ENCODE measurements around the gene NACAD.
A peak's percentile ranks its signal among the peaks of the same experiment; 100 is the strongest.

NACAD gene

DNA sequence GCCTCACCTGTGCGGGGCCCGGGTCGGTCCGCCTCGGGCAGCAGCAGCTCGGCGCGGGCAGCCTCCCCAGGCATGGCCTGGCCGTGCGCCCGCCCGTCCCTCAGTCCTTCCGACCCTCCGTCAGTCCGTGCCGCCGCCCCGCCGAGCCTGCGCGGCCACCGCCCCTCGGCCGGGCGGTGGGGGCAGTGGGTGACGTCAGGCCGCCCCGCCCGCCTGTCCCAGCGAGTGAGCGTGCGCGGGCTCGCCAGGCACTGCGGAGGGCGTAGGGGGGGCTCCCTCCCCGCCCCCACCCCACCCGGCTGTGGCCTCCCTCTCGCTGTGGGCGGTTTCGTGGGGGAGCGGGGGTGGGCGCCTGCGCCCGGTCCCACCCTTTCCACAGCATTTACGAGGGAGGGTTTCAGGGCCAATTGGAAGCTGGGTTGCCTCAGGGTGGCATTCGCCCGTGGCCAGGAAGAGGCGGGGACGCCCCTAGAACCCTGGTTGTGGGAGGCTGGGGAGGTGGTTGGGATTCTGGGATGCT lies at the start of gene NACAD:
Gene NACAD, minus strand, starts transcription at position 149 of the 520 bp plus-strand sequence. Its CDS starts 75 bp downstream, at position 74.
- no peak for DNase-seq (ENCODE audit: low read depth)

GRCh38 chr7:45136106-45137060 lies 47.6 kb upstream of the NACAD start:
- peak; percentile 41 for DNase-seq (ENCODE audit: low read depth)

- DNase-seq (ENCODE audit: low read depth): no peak
These were observed 45.1 kb upstream of the NACAD start for GRCh38 chr7:45133877-45134276.

DNA sequence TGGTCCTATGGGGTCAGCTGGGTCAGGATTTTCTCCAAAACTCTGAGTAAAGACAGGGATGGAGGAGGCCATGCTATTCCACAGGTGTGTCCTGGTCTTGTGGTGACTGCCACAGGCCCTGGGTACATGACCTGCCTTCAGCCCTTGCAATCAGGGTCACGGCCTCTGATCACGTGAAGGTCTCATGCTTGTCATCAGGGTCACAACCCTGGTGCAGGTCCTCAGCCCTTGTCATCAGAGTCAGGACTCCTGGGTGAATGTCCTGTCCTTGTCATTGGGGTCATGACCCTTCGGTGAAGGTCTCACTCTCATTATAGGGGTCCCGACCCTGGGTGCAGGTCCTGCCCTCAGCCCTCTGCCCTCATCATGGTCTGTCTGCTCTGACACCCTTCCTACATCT lies 44.6 kb upstream of the NACAD start:
- no peak for DNase-seq (ENCODE audit: low read depth)

- DNase-seq (ENCODE audit: low read depth): no peak
These were observed 44.0 kb upstream of the NACAD start for GRCh38 chr7:45132708-45133320.

DNA sequence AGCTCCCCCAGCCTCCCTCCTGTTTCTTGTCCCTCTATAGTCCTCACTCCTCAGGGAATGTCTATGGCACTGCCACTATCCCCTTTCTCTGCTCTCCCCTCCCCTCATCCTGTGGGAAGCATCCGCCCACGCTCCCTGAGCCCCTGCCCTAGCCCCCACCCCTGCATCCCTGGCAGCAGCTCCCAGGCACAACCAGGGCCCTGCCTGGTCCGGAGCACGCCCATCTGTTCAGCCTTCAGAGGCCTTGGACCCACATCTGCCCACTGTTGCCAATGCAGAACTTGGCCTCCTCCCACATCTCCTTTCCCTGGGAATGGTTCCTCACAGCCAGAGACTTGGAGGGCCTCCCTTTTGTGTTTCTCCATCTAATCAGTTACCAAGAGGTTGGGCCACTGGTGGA lies 43.1 kb upstream of the NACAD start:
- DNase-seq (ENCODE audit: low read depth): no peak

DNA sequence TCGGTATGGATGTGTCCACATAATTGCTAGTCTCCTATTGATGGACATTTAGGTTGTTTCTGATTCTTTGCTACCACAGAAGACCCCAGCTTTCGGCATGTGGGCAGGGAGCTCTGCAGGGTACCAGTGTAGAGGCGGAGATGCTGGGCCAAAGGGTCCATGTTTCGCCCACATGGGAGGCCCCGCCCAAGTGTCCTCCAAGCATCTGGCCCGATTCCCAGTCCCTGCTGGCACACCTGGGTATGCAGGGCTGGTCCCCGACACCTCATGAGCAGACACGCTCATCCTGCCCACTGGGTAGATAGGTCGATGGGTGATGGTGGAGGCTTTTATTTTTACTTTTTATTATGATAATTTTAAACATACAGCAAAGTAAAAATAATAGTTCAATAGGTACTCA lies 42.1 kb upstream of the NACAD start:
- DNase-seq (ENCODE audit: low read depth): no peak

- DNase-seq (ENCODE audit: low read depth): no peak
These were observed 41.1 kb upstream of the NACAD start for GRCh38 chr7:45129906-45130305.

DNA sequence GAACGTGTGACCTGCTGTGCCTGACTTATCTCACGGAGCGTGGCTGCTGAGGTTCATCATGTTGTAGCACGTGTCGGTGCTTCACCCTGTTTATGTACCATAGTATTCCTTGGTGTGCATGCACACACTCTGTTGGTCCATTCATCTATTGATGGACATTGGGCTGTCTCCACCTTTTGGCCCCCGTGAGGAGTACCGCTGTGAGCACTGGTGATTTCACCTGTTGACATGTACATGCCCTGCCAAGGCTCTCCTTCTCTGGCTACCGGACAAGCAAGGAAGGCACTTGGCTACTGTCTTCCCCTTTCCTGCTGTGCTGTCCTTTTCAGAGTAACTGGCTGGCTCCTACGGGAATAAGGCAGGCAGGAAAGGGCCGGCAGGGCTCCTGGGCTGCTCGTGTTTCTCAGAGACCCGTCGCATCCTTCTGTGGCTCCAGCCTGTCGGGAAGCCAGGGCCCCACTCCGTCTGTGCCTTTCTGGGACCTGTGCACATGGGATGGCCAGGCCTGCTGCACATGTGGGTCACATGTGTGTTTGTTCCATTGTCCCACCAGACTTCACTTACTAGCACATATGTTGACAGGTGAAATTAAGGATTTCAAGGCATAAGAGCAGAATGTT lies 40.5 kb upstream of the NACAD start:
- DNase-seq (ENCODE audit: low read depth): no peak

- DNase-seq (ENCODE audit: low read depth): no peak
These were observed 38.2 kb upstream of the NACAD start for GRCh38 chr7:45126920-45127319.

DNA sequence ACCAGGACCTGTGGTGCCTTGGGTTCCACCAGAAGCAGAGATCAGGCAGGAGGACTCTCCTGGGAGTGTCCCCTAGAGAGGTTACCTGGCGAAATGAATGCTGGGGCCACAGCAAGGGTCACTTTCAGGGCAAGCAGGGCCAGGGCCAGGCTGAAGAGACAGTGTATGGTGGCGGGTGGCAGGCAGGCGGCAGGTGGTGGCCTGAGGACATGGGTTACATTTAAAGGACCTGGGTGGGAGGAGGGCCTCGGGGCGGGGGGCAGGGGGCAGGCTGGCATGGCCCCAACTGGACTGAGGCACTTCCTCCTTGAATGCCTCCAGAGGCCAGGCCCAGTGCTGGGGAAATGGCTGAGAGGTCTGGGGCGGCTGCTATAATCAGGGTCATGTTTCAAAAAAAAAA lies 37.4 kb upstream of the NACAD start:
- DNase-seq (ENCODE audit: low read depth): no peak

- no peak for DNase-seq (ENCODE audit: low read depth)
These were observed 36.6 kb upstream of the NACAD start for GRCh38 chr7:45125193-45125904.

DNA sequence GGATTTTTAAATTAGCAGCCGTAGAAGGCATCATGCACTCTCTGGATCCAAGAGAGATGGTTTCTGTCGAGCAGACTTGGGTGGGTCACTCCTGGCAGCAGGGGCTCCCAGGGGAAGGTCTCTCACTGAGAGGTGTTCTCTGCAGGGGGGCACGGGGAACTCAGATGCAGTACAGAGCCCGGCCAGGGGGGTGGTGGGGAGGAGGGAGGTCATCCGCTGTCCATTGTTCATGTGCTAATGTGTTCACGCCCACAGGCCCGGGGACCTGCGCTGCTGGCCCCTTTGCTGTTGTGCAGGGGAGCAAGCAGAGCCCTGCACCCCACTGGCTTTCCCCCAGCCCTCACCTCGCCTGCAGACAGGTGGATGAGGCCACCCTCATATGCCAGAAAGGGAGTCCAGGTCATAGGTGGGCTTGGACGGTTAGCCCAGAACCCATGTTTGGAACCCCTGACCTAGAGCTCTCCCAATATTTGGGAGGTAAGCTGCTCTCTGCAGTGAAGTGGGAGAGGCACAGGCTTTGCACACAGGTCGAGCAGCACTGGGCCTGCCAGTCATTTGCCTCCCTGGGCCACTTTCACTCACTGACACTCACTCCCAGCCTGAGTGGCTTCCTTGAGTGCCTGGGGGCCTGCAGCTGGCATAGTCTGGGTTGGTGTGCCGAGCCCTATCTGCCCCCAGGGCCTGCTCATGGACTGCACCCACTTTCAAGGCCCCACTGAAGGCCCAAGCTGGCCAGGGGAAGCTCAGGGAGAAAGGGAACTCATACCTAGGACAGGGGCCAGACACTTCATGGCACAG lies 35.3 kb upstream of the NACAD start:
- no peak for DNase-seq (ENCODE audit: low read depth)

DNA sequence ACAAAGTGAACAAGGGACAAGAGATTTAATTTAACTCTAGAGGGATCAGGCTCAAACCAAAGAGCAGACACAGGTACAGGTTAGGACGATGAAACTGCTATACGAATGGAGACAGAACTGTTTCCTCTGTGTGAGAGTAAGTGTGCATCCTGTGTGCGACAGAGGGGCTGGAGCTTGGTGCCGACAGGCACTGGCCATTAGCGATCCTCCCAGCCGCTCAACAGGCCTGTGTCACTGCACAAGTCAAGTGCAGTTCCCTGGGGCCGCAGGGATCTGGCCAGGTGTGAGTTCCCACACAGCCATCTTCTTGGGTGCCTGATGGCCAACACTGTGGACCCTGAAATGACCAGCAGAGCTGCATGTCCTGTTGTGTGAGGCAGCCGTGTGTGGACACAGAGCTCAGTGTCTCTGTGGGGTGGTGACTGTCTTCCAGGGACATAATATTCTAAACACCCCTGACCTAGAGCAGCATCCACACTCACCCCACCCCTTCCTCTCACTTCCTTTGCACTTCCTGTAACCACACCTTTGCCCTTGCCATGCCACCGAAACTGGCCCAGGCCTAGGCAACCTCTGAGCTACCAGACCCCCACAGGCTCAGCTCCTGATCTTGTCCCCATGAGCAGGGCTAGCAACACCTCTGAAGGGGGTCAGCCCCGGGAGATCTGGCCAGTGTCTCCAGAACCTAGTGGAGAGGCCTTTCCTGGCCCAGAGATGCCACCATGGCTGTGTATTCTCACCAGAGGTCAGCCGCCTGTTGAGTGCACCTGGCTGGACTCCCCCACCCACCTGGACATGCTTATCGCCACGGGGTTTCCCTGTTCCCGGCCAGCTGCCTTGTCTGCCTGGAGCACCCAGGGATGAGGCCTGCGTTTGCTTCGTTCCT lies 34.4 kb upstream of the NACAD start:
- DNase-seq (ENCODE audit: low read depth): no peak

DNA sequence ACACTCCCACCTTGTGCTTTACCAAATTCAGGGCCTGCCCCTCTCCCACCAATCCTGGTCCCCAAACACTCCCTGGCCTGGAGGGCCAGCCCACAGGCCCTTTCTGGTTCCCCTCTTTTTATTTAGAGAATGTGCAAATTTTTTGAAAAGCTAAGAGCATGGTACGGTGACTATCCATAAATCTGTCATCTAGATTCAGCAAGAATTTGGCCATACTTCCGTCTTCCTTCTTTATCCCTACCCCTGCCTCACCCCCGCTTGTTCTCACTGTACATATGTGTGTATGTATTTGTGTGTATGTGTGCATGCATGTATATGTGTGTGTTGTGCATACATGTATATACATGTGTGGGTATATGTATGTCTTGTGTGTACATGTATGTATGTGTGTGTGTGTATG lies 30.8 kb upstream of the NACAD start:
- no peak for DNase-seq (ENCODE audit: low read depth)

DNA sequence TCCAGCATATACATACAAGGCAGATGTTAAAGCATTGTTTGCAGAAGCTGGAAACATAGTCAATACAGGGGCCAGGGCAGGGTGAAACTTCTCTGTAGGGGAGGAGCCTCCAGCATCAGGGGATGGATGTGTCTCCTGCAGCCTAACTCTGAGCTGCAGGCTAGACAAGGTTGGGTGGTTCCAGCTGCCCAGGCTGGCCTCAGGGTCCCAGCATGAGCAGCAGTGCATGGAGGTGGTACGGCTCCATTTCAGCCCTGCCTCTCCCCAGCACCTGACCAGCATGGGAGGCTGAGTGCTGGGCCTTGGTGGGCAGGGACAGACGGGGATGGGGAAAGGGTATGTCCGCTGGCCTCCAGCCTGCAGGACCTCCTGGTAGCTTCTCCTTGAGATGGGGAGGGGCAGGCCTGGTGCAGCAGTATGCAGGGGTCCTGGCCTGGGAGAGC lies 30.1 kb upstream of the NACAD start:
- no peak for DNase-seq (ENCODE audit: low read depth)

GRCh38 chr7:45118292-45118691 lies 29.5 kb upstream of the NACAD start:
- DNase-seq (ENCODE audit: low read depth): no peak

DNA sequence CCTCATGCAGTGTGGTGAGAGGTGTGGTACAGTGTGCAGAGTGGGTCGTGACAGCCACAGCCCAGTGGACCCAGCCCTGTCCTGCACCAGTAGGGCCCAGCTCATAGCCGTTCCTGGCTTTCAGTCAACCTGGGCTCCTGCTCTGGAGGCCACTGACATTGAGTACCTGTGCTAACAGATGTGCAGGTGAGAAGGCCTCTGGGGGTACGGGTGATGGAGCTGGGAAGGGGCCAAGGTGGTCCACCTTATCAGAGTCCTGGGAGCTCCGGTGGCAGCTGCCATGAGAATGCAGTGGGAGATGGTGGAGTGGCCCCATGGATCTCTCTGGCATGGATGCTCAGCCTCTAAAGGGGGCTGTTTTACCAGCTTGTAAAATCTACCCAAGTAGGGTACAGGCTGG lies 28.8 kb upstream of the NACAD start:
- DNase-seq (ENCODE audit: low read depth): no peak

GRCh38 chr7:45116048-45116447 lies 27.3 kb upstream of the NACAD start:
- no peak for DNase-seq (ENCODE audit: low read depth)

DNA sequence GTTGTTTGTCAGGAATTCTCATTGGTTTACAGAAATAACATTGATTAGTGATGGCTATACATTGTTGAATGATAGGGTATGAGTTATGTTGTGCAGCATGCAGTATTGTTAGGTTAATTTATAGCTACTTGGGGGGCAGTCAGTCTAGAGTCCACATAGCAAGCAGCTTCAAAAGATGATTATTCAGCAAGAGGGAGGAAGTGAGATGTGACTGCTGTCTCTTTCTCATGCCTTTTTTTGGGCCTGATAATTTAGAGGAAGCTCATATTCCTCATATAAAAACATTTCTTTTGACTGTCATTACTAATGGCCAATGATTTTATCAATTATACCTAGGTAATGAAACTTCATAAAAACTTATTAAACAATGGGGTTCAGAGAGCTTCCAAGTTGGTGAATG lies 26.2 kb upstream of the NACAD start:
- no peak for DNase-seq (ENCODE audit: low read depth)

Data from activated T-helper 9 cell treated with anti-CD3 and anti-CD28 coated beads, Interleukin-2, amount 50 U/mL, for 16 hours (primary cell).